ENCODE results near the gene TCF4.

- TF ChIP-seq EZH2phosphoT487 (IDR thresholded peaks at IDR 0.05; ENCODE audit: borderline replicate concordance) = no peak
- peak; percentile 91 for TF ChIP-seq CTCF (conservative IDR thresholded peaks at IDR 0.05; ENCODE audit: low read length)
Measured at GRCh38 chr18:55384551-55385275, 203.3 kb downstream of the TCF4 start.

All from Loucy (cell line).